DOHH2 (cell line): ENCODE results near the gene FBXL17.

Experiments
- CTCF ChIP-seq: fragments of 200-600 bp; sonication (generic); IDR thresholded peaks from one replicate; pipeline ENCODE4 v1.5.1; 2014; ENCODE audit warnings: antibody characterized with exemption, mild to moderate bottlenecking, low read depth, low read length; ENCODE audit not compliant: poor library complexity, severe bottlenecking
- EZH2phosphoT487 ChIP-seq: fragments of 200-600 bp; sonication (generic); IDR thresholded peaks from 2 replicates; pipeline ENCODE4 v1.6.1; 2017; ENCODE audit warnings: borderline replicate concordance, mild to moderate bottlenecking, antibody characterized with exemption, low read length, moderate library complexity, mixed read lengths

GRCh38 chr5:108216890-108217289 lies 165.0 kb downstream of the FBXL17 start:
- TF ChIP-seq CTCF (no peak), EZH2phosphoT487 (no peak)
